HG02840 (cell line): Measurements from ENCODE around the gene CTBP2.

Experiments used
- ATAC-seq: cut with Tn5 transposase; IDR thresholded peaks from one replicate; pipeline ENCODE4 v1.9.1; 2021; ENCODE audit warnings: mild to moderate bottlenecking, moderate library complexity, moderate number of reproducible peaks; ENCODE audit not compliant: unreplicated experiment, low FRiP score

CTBP2 gene

DNA sequence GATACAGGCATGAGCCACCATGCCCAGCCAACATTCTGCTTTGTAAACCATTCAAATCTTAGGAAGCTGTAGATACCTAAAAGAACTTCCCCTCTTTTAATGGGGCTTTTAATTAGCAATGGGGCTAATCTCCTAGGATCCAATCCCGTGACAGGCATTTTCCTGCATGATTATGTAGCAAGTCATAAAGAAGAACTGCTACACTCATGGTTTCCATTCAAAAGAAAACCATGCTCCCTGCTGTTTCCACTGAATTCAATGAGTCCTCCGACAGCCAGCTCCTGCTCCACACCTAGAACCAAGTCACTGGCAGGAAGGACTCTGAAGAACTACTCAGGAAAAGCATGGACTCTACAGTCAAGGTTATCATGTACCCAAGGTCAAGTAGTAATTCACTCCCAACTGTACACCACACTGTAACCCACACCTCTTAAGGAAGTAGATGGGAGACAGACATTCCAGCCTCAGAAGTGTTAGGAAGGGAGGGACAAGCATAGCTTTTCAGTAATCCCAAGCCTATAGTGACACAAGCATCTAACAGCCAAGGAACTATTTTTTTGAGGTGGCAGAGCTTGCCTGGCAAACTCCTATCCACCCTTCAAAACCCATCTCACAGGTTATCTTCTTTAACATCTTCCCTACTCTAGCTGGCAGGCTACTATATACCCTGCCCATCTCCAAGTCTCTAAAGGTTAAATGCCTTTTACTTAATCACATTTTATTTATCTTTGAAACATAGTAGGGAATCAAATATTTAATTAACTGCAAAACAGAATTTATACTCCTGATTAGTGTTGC, 47.5 kb downstream of the CTBP2 start:
- ATAC-seq: no peak

DNA sequence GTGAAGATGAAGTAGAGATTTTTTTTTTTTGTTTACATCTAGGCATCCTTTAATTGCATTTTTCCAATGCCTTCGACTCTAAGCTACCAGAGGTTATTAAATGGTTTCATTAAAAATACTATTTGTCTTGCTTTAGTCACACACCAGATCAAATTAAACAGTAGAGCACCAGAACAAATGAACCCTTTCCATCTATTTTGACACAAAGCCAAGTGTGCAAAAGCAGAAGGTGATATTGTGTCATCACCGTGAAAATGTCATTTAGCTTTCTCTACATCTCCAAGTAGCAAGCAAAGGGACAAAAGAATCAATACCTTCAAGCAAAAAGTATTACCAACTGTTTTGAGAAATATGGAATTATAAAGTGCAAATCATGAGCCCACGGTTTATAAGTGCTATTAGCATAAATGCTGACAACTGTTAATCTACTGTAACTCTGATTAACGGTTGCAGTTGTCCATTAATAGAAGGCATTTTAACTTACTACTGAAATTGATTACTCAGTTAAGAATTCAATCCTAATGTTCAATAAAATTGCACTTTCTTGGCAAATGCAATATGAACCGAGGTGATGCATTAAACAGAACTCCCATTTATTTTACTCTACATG, 49.1 kb downstream of the CTBP2 start:
- ATAC-seq: no peak

DNA sequence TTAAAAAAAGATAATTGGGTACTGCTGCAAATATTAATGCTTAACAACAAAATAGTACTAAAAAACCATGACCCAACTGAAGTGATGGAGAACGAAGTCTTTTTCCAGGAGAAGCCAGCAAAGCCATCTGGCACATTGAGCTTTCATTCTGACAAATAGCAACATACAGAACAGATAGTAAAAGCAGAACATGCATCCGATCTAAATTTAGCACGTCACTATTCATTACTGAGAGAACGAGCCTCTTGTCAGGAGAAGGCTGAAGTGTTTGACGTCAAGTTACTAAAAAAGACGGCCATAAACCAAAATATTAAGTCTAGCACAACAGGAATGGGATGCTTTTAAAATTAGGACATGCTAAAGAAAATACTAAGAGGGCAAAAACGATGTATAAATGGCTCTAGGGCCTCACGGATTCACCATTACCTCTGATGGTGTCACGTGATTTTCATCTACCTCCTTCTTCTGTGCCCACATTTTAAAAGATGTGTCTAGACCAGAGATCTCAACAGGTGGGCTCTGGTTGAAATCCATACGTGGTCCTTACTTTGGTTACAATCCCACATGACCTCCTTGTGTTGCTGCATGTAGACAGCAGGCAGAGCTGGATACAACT, 52.3 kb downstream of the CTBP2 start:
- ATAC-seq: no peak

DNA sequence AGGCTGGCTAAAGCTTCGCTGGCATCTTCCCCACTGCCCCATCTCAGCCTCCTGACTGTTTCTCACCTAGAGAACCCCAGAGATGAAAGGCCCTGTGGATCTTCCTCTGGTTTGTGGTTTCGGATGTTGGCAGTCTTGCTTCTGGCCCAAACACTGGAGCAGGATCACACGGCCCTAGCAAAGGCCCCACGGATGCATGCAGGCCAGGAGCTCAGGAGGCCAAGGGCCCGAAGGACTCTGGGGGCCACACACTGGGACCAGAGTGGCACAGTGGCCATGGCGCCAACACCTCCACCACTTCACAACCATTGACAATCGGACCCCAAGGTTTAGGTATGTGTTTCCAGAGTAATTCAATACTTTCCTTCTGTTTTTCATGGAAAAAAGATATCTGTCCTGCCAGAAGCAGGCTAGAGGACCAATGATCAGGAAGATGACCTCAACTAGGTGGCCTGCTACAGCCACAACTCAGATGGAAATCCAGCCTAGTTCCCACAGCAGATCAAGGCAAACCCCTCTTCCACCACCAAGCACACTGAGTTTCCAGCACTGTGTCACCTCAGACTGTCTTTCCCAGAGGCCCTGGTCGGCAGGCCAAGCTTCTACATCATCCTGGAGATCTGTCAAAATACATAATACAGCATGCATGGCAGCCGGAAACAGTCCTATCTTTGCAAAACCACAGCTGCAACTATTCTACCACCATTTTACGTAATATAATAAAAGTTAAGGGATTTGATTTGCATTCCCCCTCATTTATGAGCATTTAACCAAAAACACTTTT, 53.0 kb downstream of the CTBP2 start:
- no peak for ATAC-seq

GRCh38 chr10:125106586-125106985, 53.8 kb downstream of the CTBP2 start:
- ATAC-seq: no peak

DNA sequence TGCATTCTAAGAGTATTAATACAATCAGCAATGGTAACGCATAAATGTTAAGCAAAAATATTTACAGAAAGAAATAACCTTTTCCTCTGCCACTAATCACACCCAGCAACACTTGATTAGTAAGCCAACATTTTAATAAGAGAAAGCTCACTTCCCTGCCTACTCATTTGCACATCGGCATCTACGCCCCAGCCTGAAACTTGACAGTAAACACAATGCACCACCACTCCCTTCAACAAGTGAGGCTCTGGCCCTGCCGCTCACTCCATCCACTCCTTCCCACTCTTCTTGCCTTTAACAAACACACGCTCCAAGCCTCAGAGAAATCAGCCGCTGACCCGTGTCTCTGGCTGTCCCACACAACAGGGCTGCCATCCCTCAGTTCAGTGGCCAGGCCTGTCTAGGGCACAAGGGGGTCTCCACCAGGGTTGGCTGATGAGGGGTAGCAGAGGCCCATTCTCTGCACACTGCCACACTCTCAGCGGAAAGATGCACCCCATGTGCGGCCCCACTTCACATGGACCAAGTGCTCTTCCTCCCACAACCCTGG, 54.6 kb downstream of the CTBP2 start:
- no peak for ATAC-seq

DNA sequence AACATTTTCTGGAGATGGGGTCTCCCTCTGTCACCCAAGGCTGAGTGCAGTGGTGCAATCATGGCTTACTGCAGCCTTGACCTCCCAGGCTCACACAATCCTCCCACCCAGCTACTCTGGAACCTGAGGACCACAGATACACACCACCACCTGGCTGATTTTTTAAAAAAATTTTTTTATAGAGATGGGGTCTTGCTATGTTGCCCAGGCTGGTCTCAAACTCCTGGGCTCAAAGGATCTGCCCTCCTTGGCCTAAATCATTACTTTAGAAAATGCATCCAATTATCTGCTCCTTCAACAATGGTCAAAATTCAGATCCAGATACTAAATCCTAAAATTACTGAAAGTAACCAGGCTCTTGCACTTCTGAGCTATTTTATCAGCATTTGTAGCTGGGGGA, 55.2 kb downstream of the CTBP2 start:
- ATAC-seq: no peak

DNA sequence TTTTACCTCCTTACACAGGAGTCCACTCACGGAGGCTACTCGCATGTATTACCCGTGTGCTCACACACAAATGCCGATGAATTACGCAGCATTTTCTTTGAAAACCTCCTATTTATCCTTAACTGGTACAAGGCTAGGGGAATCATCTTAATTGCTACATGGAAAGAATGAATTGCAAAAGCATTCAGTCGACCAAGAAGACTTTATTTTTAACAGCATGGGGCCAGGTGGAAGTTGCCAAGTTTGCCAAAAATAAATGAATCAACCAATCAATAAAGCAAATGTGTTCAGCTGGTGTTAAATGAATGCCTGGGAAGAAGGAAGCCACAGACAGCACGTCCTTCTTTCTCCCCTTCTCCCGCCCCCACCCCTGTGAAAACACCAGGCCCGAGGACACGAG, 55.8 kb downstream of the CTBP2 start:
- no peak for ATAC-seq

- ATAC-seq: no peak
These were observed 56.4 kb downstream of the CTBP2 start for GRCh38 chr10:125103924-125104323.

GRCh38 chr10:125103466-125103865, 56.9 kb downstream of the CTBP2 start:
- ATAC-seq: no peak

DNA sequence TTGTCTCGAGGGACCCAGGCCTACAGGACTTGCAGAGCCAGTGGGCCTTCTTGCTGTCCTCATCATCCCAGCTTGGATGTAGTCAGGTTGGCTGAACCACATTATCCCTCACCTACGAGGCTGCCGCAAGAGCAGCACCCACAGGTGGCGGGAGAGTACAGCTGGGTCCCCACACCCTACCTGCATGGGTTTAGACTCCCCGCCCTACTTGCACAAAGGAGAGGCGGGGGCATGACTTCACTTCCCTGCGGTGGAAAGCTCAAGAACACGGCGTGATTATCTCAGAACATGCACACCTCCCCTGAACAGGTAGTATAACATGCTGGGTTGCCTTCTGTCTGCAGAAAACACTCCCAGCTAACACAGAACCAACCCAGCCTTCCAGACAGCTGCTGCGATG, 57.5 kb downstream of the CTBP2 start:
- ATAC-seq: no peak

- ATAC-seq: no peak
These were observed 58.1 kb downstream of the CTBP2 start for GRCh38 chr10:125102246-125102645.

GRCh38 chr10:125101581-125101980, 58.8 kb downstream of the CTBP2 start:
- ATAC-seq: no peak

- ATAC-seq: no peak
These were observed 59.3 kb downstream of the CTBP2 start for GRCh38 chr10:125101049-125101448.

DNA sequence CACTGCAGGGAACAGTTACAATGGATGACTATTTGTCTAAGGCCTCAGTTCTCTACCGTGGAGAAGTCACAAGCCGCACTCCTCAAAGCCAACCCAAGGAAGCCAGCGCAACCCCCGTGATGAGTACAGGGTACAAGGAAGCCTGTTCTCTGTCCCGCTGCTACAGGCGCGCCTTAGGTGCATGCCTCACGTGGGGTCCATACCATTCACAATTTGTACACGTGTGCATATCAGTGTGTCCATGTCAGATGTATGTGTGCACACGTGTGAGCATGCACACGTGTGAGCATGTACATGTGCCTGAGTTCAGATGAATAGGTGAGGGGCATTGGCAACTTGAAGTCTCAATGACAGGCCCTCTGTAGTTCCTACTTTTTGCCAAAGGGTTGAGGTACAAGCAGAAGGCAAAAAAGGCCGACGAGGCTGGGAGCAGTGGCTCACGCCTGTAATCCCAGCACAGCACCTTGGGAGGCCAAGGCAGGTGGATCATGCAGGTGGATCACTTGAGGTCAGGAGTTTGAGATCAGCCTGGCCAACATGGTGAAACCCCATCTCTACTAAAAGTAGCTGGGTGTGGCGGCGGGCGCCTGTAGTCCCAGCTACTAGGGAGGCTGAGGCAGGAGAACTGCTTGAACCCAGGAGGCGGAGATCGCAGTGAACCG, 62.8 kb downstream of the CTBP2 start:
- ATAC-seq: no peak

DNA sequence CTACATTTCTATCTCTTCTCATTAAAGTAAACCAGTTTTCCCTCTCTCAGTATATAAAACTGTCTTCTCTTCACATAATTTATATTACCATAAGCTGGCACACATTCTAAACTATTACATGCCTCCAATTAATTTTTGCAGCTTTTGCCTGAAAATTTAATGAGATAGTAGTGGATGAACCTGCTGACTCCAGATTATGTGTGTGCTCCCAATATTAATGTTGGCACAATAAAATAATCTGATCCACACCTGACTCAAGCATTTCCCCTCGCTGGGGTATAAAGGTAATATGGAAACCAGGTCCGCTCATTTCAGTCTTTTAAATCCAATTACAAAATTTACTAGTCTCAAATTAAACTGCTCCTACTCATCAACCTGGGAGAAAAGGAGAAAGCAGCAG, 63.4 kb downstream of the CTBP2 start:
- no peak for ATAC-seq

- ATAC-seq: no peak
These were observed 64.0 kb downstream of the CTBP2 start for GRCh38 chr10:125096371-125096770.

- no peak for ATAC-seq
These were observed 64.6 kb downstream of the CTBP2 start for GRCh38 chr10:125095776-125096175.

GRCh38 chr10:125095228-125095627, 65.1 kb downstream of the CTBP2 start:
- no peak for ATAC-seq

DNA sequence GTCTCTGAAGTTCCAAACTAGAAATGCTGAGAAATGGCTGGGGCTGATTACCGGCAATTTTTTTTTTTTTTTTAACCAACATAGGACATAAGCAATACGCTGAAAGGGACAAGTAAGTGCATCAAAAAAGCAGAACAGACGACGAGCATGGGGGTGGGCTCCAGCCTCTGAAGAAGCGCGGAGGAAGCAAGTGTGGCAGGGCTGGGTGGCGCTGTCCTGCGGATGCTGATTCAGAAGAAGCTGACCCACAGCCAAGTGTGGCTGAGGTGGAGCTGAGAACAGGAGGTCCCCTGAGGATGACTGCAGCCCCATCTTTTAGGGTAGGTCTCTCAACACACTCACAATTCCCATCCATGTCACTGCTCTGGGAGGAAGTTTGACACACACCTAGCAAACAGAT, 65.6 kb downstream of the CTBP2 start:
- ATAC-seq: no peak
